ENCODE results near the gene CARD19.

The CARD19 gene, protein sequence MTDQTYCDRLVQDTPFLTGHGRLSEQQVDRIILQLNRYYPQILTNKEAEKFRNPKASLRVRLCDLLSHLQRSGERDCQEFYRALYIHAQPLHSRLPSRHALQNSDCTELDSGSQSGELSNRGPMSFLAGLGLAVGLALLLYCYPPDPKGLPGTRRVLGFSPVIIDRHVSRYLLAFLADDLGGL

GRCh38 chr9:93096131-93096802 lies at the start of gene CARD19:
TSS of gene CARD19 (plus strand) at chr9:93096217. CDS start at chr9:93096346, 129 bp downstream.
- DNase-seq (ENCODE audit: low read depth) = no peak

GRCh38 chr9:93048566-93049448 lies 47.2 kb upstream of the CARD19 start:
- DNase-seq (ENCODE audit: low read depth) = no peak

DNA sequence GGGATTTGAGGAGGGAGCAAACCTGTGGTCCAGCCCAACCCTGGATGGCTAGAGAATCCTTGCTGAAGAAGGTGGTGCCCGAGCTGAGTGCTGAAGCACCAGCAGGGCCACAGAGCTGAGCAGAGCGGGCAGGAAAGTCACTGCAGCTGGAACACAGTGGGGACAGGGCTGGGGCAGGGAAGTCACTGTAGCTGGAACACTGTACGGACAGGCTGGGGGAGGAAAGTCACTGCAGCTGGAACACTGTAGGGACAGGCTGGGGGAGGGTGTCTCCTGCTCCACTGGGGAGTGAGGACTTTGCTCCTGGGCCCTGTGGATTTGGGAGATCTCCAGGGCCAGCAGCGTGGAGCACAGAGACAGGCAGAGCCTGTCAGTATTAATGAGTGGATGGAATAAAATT lies 46.5 kb upstream of the CARD19 start:
- no peak for DNase-seq (ENCODE audit: low read depth)

DNA sequence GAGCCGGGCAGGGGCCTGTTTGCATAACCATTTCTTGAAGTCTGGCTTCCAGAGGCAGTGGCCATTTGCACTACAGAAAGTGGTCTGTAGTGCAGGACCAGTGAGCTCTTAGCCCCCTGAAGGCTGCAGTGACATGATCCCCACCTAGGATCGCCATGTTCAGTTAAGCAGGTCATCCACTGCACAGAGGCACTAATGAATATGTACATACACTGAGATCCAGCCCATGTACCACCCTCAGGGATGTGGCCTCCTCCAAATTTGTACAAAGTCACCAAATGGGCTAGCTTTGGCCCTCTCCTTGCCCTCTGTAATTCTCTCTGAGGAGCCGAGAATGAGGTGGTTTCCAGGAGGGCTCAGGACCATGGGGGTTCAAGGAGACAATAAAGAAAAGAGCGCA lies 45.8 kb upstream of the CARD19 start:
- no peak for DNase-seq (ENCODE audit: low read depth)

GRCh38 chr9:93051680-93052089 lies 44.3 kb upstream of the CARD19 start:
- no peak for DNase-seq (ENCODE audit: low read depth)

DNA sequence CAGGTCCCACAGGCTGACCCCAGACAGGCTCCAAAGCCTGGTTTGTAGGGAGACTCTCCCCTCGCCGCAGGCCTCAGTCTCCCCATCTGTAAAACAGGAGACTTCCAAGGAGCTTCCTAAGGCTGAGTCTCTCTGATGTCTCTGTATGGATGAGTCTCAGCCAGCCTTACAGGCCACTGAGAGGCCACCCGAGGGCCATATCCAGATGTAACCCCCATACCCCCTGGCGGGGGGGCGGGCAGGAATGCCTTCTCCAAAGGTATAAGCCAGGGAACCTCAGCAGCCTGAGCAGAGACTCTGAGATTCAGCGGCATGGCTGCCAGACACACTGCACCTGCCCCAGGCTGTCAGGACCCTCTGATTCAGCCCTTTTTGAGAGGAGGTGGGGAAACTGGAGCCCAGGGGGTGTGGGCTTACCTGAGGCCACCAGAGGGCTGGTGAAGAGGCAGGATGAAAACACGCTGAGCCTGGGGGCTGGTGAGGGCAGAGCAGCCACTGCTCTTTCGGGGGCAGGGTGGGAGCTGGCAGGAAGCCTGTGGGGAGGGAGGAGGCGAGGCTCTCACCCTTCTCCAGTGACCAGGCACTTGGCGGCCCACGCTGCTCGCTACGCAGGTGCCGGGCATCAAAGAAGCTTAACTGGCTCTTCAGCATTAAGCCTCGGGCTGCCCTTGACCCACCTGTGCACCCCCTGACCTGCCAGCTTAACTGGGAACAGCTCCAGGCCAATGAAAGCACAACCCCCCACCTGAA lies 43.1 kb upstream of the CARD19 start:
- no peak for DNase-seq (ENCODE audit: low read depth)

DNA sequence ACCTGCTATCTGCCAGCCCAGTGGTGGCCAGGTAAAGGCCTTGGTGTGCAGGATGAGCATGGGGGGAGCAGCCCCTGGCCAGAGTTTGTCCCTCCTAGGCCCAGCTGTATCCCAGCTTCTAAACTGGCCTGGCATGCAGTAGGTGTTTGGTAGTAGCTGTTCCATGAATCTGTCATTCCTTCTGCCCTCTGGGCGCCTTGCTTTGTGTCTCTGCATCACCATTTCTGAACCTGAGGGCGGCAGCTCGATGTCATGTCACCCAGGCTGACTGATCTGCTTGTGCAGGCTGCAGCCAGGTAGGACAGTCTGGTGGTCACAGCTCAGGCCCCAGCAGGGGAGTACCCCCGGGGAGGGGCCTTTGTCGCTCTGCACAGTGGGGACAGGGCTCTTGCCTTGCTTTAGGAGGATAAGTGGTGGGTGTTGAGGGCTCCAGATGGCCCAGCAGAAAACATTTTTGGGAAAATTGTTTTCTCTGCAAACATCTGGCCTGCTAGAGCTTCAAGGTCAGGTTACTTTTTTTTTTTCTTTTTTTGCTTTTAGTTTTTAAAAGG lies 42.2 kb upstream of the CARD19 start:
- no peak for DNase-seq (ENCODE audit: low read depth)

GRCh38 chr9:93054758-93055704 lies 41.0 kb upstream of the CARD19 start:
- no peak for DNase-seq (ENCODE audit: low read depth)

DNA sequence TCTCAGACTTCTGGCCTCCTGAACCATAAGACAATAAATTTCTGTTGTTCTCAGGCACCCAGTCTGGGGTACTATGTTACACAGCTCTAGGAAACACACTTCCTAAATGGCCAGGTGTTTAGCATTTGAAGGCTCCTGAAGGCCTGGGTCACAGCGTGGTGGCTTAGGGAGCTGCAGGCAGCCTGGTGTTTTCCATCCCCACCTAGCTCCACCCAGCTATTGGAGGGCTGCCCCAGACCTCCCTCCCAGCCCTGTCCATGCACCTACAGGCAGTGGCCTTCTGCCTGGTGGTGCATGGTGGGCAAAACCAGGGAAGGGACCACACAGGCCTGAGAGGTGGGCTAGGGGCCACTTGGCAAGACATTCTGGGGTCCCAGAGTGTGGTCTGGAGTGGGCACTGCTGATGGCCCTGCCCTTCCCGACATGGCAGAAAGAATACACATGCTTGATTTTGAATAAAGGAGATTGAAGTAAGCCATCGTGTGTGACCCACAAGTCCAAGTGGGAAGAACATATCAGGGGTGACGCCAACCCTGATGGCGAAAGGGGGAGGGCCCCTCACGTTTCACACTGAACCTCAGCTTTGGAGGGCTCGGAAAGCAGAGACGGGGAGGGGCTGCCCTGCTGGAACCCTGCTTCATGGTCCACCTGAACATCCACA lies 38.8 kb upstream of the CARD19 start:
- DNase-seq (ENCODE audit: low read depth) = no peak

GRCh38 chr9:93057703-93058354 lies 38.2 kb upstream of the CARD19 start:
- DNase-seq (ENCODE audit: low read depth) = no peak

- peak; percentile 35 for DNase-seq (ENCODE audit: low read depth)
Observed at GRCh38 chr9:93058355-93059010, 37.5 kb upstream of the CARD19 start, which contains the start of gene SUSD3. TSS of gene SUSD3 (plus strand) at chr9:93058701. CDS start at chr9:93058743, 42 bp downstream.

DNA sequence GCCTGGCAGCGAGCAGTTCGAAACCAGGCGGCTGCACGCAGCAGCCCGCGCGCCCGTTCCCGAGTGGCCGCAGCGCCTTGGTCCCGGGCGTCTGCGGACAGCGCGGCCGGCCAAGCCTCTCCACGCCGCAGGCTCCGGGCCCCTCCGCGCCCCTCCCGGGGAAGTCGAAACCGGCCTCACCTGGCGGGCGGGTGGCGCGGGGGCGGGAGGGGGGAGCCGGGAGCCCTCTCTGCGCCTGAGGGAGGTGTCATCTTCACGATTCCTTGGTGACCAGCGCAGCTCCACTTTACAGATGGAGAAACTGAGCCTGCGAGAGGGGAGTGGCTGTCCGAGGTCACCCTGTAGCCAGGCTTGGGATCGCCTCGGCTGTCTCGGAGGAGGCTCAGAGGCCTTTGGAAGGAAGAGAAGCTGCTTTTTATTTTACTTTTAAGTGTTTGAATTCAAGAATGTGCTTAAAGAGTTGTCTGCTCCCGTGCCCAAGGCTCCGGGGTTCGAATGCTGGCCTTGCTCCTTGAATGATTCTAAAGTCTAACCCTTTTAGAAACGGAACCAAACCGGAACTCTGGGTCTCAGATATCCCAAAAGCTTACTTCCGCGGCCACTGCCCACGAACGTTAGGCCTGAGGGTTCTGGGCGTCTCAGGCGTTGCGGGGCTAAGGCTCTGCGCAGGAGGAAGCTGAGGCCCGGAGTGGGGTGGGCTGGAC lies 36.9 kb upstream of the CARD19 start:
- no peak for DNase-seq (ENCODE audit: low read depth)

- no peak for DNase-seq (ENCODE audit: low read depth)
Observed at GRCh38 chr9:93059715-93060578, 36.1 kb upstream of the CARD19 start.

DNA sequence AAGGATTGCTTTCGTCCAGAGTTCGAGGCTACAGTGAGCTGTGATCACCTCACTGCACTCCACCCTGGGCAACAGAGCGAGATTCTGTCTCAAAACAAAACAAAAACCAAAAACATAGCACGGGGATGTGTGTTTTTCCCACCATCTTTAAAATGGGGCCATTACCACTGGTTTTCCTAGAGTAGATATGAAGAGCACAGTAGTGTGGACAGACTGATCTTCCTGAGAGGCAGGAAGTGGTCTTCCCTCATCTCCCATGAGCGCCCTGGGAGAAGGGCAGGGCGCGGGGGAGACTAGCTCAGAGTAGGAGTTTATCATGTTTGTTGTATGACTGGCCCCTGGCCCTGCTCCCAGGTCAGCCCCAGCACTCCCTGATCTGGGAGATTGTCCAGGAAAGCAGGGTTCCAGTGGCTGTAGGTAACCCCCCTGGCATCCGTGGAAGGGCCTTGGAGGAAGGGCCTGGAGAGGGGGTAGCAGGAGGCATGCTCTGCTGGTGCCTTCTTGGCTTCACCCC lies 35.2 kb upstream of the CARD19 start:
- DNase-seq (ENCODE audit: low read depth) = no peak

DNA sequence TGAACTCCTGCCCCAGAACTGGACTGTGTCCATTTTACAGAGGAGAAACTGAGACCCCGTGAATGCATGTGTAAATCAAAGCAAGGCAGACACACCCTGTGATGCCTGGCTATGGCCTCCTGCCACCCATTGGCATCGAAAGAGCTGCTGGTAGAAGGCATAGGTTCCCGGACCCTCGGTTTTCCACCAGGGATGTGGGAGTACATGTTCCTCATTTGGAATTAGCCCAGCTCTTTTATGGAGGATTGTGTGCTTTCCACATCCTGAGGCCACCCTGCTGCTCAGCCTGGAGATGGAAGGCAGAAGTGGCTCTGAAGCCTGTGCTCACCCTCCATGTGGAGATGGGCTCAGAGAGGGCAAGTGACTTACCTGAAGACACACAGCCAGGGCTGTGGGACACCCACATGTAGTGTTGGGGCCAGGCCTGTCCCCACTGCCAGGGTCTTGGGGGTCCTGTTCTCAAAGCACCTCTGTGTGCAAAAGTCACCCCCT lies 34.7 kb upstream of the CARD19 start:
- DNase-seq (ENCODE audit: low read depth) = no peak

- no peak for DNase-seq (ENCODE audit: low read depth)
Observed at GRCh38 chr9:93061791-93062763, 33.9 kb upstream of the CARD19 start.
